Panc1 (cell line): Measurements from ENCODE around the gene GGA2. TPM values are rescaled to one million over a fixed set of nuclear protein-coding genes. Genes with fewer than 3 reads are reported as not detected.
"Not testable (repeated sequence)": the region's sequence is repeated elsewhere in the genome, so short reads cannot be mapped to it uniquely, and the experiment has no call there.

Experiments
- ATAC-seq: fragments of 200-7000 bp; cut with Tn5 transposase; 2 replicates; pipeline ENCODE4 v1.9.1; 2020; ENCODE audit warnings: mild to moderate bottlenecking, moderate library complexity
- BruUV-seq: library from RNA; stranded (reverse); fragments of 400-500 nt; replicated peaks from 2 replicates; lab custom pipeline; 2021; lab: Mats Ljungman, UMichigan
- CTCF ChIA-PET: fragments of 300-600 bp; sonication (Branson Sonifier 250); formaldehyde crosslinking; loops from one replicate; lab custom pipeline; 2022; ENCODE audit warnings: antibody characterized with exemption; lab: Charles Lee
- POLR2A ChIA-PET: fragments of 300-600 bp; sonication (Branson Sonifier 250); formaldehyde crosslinking; loops from one replicate; lab custom pipeline; 2022; ENCODE audit warnings: antibody characterized with exemption; lab: Charles Lee
- DNase-seq: peaks from one replicate; pipeline ENCODE4 v3.0.0-alpha.2; 2010; ENCODE audit warnings: low read depth, low spot score
- H3K27ac ChIP-seq: 2 replicates; pipeline ENCODE4 v1.5.1; 2011; ENCODE audit warnings: mild to moderate bottlenecking, low read length, inconsistent platforms
- H3K27me3 ChIP-seq: fragments of 200-500 bp; sonication (Bioruptor generic); 2 replicates; pipeline ENCODE4 v1.6.0; 2014; ENCODE audit warnings: low read length, inconsistent platforms; ENCODE audit not compliant: control insufficient read depth, insufficient read depth
- H3K36me3 ChIP-seq: fragments of 200-500 bp; sonication (Bioruptor generic); 2 replicates; pipeline ENCODE4 v1.5.1; 2014; ENCODE audit warnings: inconsistent platforms, mild to moderate bottlenecking, low read length, moderate library complexity; ENCODE audit not compliant: control insufficient read depth, insufficient read depth
- H3K4me1 ChIP-seq: 2 replicates; pipeline ENCODE4 v1.5.1; 2011; ENCODE audit warnings: inconsistent platforms, mild to moderate bottlenecking, low read length, moderate library complexity; ENCODE audit not compliant: control insufficient read depth, insufficient read depth
- H3K4me3 ChIP-seq, 2 experiments: 2 replicates each; pipeline ENCODE4 v1.5.1; 2011 to 2012; ENCODE audit warnings: low read depth in 2 of 2, low read length in 2 of 2, mild to moderate bottlenecking in 2 of 2, inconsistent platforms in 1 of 2, moderate library complexity in 1 of 2
- H3K9me3 ChIP-seq: fragments of 200-500 bp; sonication (Bioruptor generic); 2 replicates; pipeline ENCODE4 v1.5.1; 2014; ENCODE audit warnings: low read depth, mild to moderate bottlenecking, inconsistent platforms, low read length, moderate library complexity; ENCODE audit not compliant: control insufficient read depth, insufficient read depth
- CTCF ChIP-seq: fragments of 450-650 bp; IDR thresholded peaks from 2 replicates; pipeline ENCODE4 v1.5.1; 2017; ENCODE audit warnings: mild to moderate bottlenecking
- POLR2AphosphoS5 ChIP-seq: IDR thresholded peaks from 2 replicates; pipeline ENCODE4 v1.6.1; 2012; ENCODE audit warnings: mild to moderate bottlenecking, low read depth, low read length, moderate library complexity
- SIN3A ChIP-seq: IDR thresholded peaks from 2 replicates; pipeline ENCODE4 v1.6.1; 2012; ENCODE audit warnings: low read depth, mild to moderate bottlenecking, low read length, moderate library complexity, borderline replicate concordance; ENCODE audit not compliant: insufficient read depth
- TCF7L2 ChIP-seq: IDR thresholded peaks from 2 replicates; pipeline ENCODE4 v1.6.1; 2011; ENCODE audit warnings: mild to moderate bottlenecking, low read depth, low read length, inconsistent platforms
- in situ Hi-C: cut with HindIII; loops from 2 replicates; pipeline ENCODE4 v1.10.0; 2016; ENCODE audit warnings: low sequenced_read_pairs, low pct_unique_long_range_greater_than_20kb
- intact Hi-C: fragments of 100-400 bp; cut with micrococcal nuclease; formaldehyde crosslinking; loops from one replicate; pipeline ENCODE4 v1.10.0; 2022; ENCODE audit not compliant: unreplicated experiment
- total RNA-seq: library from RNA; stranded (reverse); gene quantifications from one replicate; pipeline ENCODE4 v1.2.1, GENCODE V29; 2021; ENCODE audit not compliant: unreplicated experiment
- TF ChIP-seq, protein P1 (sequence below), 2 experiments: IDR thresholded peaks; 2 replicates each; pipeline ENCODE4 v1.6.1; 2011 to 2012; ENCODE audit warnings: low read depth in 2 of 2, control low read depth in 1 of 2, low read length in 1 of 2, mild to moderate bottlenecking in 1 of 2, moderate library complexity in 1 of 2; ENCODE audit not compliant: insufficient read depth in 1 of 2

The GGA2 gene
- total RNA-seq, 1 experiment from 2014 or later, result 100 TPM

DNA sequence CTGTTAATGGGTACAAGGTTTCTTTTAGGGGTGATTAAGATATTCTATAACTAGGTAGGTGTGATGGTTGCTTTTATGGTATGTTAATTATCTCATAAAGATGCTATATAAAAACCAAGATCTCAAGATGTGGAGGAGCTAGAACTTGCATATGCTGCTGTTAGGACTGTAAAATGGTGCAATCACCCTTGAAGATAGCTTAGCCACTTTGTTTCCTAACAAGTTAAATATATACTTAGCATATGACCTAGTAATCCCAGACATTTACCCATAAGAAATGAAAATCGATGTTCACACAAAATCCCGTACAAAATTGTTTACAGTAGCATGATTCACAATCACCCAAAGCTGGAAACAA lies 25.1 kb downstream of the GGA2 start:
- Histone ChIP-seq H3K4me3 (no peak overlapping the region), H3K27ac (no peak overlapping the region), H3K27me3 (no peaks in the 10 kb centered on the region), H3K9me3 (no peaks in the 10 kb centered on the region), H3K4me1 (no peaks in the 10 kb centered on the region), H3K36me3 (peaks cover 17% of the 10 kb centered on the region)
- ATAC-seq (no peak), DNase-seq (no peak)
- POLR2A ChIA-PET, result interaction anchor here (0.6 kb wide), 1 partner anchor 1138 kb away, joined by 15 read pairs; no protein-coding TSS in a partner anchor
- no peak for TF ChIP-seq POLR2AphosphoS5
- no peak for TF ChIP-seq TCF7L2
- TF ChIP-seq CTCF, result no peak
- TF ChIP-seq SIN3A, result no peak
- TF ChIP-seq, protein P1, sequence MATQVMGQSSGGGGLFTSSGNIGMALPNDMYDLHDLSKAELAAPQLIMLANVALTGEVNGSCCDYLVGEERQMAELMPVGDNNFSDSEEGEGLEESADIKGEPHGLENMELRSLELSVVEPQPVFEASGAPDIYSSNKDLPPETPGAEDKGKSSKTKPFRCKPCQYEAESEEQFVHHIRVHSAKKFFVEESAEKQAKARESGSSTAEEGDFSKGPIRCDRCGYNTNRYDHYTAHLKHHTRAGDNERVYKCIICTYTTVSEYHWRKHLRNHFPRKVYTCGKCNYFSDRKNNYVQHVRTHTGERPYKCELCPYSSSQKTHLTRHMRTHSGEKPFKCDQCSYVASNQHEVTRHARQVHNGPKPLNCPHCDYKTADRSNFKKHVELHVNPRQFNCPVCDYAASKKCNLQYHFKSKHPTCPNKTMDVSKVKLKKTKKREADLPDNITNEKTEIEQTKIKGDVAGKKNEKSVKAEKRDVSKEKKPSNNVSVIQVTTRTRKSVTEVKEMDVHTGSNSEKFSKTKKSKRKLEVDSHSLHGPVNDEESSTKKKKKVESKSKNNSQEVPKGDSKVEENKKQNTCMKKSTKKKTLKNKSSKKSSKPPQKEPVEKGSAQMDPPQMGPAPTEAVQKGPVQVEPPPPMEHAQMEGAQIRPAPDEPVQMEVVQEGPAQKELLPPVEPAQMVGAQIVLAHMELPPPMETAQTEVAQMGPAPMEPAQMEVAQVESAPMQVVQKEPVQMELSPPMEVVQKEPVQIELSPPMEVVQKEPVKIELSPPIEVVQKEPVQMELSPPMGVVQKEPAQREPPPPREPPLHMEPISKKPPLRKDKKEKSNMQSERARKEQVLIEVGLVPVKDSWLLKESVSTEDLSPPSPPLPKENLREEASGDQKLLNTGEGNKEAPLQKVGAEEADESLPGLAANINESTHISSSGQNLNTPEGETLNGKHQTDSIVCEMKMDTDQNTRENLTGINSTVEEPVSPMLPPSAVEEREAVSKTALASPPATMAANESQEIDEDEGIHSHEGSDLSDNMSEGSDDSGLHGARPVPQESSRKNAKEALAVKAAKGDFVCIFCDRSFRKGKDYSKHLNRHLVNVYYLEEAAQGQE (IDR thresholded peaks at IDR 0.05; ENCODE audit: insufficient read depth in 1 of 2, low read depth in 2 of 2, low read length in 1 of 2), result no peak
- intact Hi-C loops (no loop called here), in situ Hi-C loops (no loop called here)
- CTCF ChIA-PET, result no interaction called here
- BruUV-seq, result no TSS peak

DNA sequence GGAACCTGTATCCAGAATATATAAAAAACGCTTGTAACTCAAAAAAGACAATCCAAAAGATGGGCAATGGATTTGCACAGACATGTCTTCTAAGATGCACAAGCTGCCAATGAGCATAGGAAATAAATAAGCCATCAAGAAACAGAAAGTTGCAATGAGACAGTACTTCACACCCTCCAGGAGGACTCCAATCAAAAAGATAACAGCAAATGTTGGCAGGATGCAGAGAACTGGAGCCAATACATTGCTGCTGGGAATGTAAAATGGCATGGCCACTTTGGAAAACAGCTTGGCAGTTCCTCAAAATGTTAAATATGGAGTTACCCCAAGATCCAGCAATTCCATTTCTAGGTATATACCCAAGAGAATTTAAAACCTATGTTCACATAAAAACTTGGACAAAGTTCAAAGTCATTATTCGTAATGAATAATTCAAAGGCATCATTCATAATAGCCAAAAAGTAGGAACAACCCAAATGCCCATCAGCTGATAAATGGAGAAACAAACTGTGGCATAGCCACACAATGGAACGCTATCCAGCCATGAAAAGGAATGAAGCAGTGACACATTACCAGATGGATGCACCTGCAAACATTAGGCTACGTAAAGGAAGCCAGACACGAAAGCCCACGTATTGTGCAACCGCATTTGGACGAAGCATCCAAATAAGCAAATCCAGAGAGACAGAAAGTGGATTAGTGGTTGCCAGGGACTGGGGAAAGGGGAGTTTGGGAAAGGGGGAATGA lies 25.6 kb downstream of the GGA2 start:
- Histone ChIP-seq H3K4me1 (no peaks in the 10 kb centered on the region), H3K9me3 (no peaks in the 10 kb centered on the region), H3K36me3 (peaks cover 18% of the 10 kb centered on the region), H3K27me3 (no peaks in the 10 kb centered on the region), H3K4me3 (no peak overlapping the region), H3K27ac (no peak overlapping the region)
- ATAC-seq (no peak), DNase-seq (no peak)
- POLR2A ChIA-PET, result interaction anchor here (0.6 kb wide), 1 partner anchor 1139 kb away, joined by 15 read pairs; no protein-coding TSS in a partner anchor
- no TSS peak for BruUV-seq
- in situ Hi-C loops (no loop called here), intact Hi-C loops (no loop called here)
- TF ChIP-seq POLR2AphosphoS5 (no peak), CTCF (no peak), TCF7L2 (no peak), SIN3A (no peak)
- TF ChIP-seq, protein P1 (IDR thresholded peaks at IDR 0.05; ENCODE audit: insufficient read depth in 1 of 2, low read depth in 2 of 2, low read length in 1 of 2), result no peak
- CTCF ChIA-PET, result no interaction called here

DNA sequence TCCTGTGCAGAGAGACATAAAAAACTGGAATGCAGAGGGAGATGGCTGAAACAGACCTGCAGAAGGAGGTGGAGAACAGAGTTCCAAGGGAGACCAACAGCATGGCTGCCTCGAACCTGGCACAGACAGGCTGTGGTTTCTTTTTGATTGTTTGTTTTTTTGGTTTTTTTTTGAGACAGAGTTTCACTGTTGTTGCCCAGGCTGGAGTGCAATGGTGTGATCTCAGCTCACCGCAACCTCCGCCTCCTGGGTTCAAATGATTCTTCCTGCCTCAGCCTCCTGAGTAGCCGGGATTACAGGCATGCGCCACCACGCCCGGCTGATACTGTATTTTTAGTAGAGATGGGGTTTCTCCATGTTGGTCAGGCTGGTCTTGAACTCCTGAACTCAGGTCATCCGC lies 26.8 kb downstream of the GGA2 start:
- CTCF ChIA-PET, H3K27ac ChIP-seq, ATAC-seq, in situ Hi-C loops, H3K4me1 ChIP-seq, H3K9me3 ChIP-seq, H3K4me3 ChIP-seq, H3K27me3 ChIP-seq, intact Hi-C loops, POLR2A ChIA-PET, DNase-seq, BruUV-seq: not testable (repeated sequence)
- peaks cover 14% of the 10 kb centered on the region for H3K36me3 ChIP-seq
